ENCODE results near the gene CD244. TPM values are rescaled to one million over a fixed set of nuclear protein-coding genes. Genes with fewer than 3 reads are reported as not detected.

CD244 gene
- total RNA-seq, 2 donors from 2014 or later, result 0.78 to 2.2 TPM

- Histone ChIP-seq H3K9me3 (no peaks in the 10 kb centered on the region), H3K36me3 (no peaks in the 10 kb centered on the region), H3K4me3 (no peak overlapping the region), H3K4me1 (ENCODE audit: control insufficient read depth in 1 of 2, low read depth in 2 of 2) (no peaks in the 10 kb centered on the region), H3K27me3 (replicated peaks; ENCODE audit: insufficient read depth) (no peaks in the 10 kb centered on the region), H3K27ac (peak overlapping the region in 1 of 2 donors; percentile 7)
- no peak for ATAC-seq (ENCODE audit: insufficient number of reproducible peaks, low FRiP score, low read depth)
- DNase-seq (ENCODE audit: low spot score), result no peak
- TF ChIP-seq CTCF (IDR thresholded peaks at IDR 0.05), result no peak
These were observed 530 bp upstream of the CD244 start for GRCh38 chr1:160863061-160863773.

- DNase-seq (ENCODE audit: low spot score) (no peak), ATAC-seq (ENCODE audit: insufficient number of reproducible peaks, low FRiP score, low read depth) (no peak)
- H3K27me3 ChIP-seq (replicated peaks; ENCODE audit: insufficient read depth), result no peaks in the 10 kb centered on the region
- no peak overlapping the region for H3K4me3 ChIP-seq
- no peaks in the 10 kb centered on the region for H3K36me3 ChIP-seq
- no peaks in the 10 kb centered on the region for H3K4me1 ChIP-seq (ENCODE audit: control insufficient read depth in 1 of 2, low read depth in 2 of 2)
- H3K9me3 ChIP-seq, result no peaks in the 10 kb centered on the region
- H3K27ac ChIP-seq, result no peak overlapping the region
- TF ChIP-seq CTCF (IDR thresholded peaks at IDR 0.05), result no peak
These were observed 1.7 kb downstream of the CD244 start for GRCh38 chr1:160860840-160861505.

GRCh38 chr1:160859166-160859565, 3.5 kb downstream of the CD244 start:
- TF ChIP-seq CTCF (IDR thresholded peaks at IDR 0.05), result no peak
- Histone ChIP-seq H3K9me3 (no peaks in the 10 kb centered on the region), H3K27ac (no peak overlapping the region), H3K4me1 (ENCODE audit: control insufficient read depth in 1 of 2, low read depth in 2 of 2) (no peaks in the 10 kb centered on the region), H3K4me3 (no peak overlapping the region), H3K27me3 (replicated peaks; ENCODE audit: insufficient read depth) (no peaks in the 10 kb centered on the region), H3K36me3 (no peaks in the 10 kb centered on the region)
- DNase-seq (ENCODE audit: low spot score), result no peak
- ATAC-seq (ENCODE audit: insufficient number of reproducible peaks, low FRiP score, low read depth), result no peak

GRCh38 chr1:160858507-160858906, 4.2 kb downstream of the CD244 start:
- Histone ChIP-seq H3K36me3 (no peaks in the 10 kb centered on the region), H3K27ac (no peak overlapping the region), H3K4me1 (ENCODE audit: control insufficient read depth in 1 of 2, low read depth in 2 of 2) (no peaks in the 10 kb centered on the region), H3K4me3 (no peak overlapping the region), H3K9me3 (no peaks in the 10 kb centered on the region), H3K27me3 (replicated peaks; ENCODE audit: insufficient read depth) (no peaks in the 10 kb centered on the region)
- DNase-seq (ENCODE audit: low spot score), result no peak
- no peak for ATAC-seq (ENCODE audit: insufficient number of reproducible peaks, low FRiP score, low read depth)
- no peak for TF ChIP-seq CTCF (IDR thresholded peaks at IDR 0.05)

- Histone ChIP-seq H3K9me3 (no peaks in the 10 kb centered on the region), H3K4me3 (no peak overlapping the region), H3K27me3 (replicated peaks; ENCODE audit: insufficient read depth) (no peaks in the 10 kb centered on the region), H3K27ac (no peak overlapping the region), H3K36me3 (no peaks in the 10 kb centered on the region), H3K4me1 (ENCODE audit: control insufficient read depth in 1 of 2, low read depth in 2 of 2) (no peaks in the 10 kb centered on the region)
- DNase-seq (ENCODE audit: low spot score) (no peak), ATAC-seq (ENCODE audit: insufficient number of reproducible peaks, low FRiP score, low read depth) (no peak)
- no peak for TF ChIP-seq CTCF (IDR thresholded peaks at IDR 0.05)
These were observed 4.6 kb downstream of the CD244 start for GRCh38 chr1:160858097-160858496.

Measured in thoracic aorta (tissue), 2 donors.